Stimulated activated CD8-positive, alpha-beta memory T cell treated with anti-CD3 and anti-CD28 coated beads, Interleukin-4, amount 100 ng/mL, for 24 hours (primary cell): ENCODE measurements around the gene SLC7A7.
"Not testable (repeated sequence)": the region's sequence is repeated elsewhere in the genome, so short reads cannot be mapped to it uniquely, and the experiment has no call there.

Source experiments
- DNase-seq: peaks from one replicate; pipeline ENCODE4 v3.0.0-alpha.2; 2020; ENCODE audit warnings: low read depth

The SLC7A7 gene

GRCh38 chr14:22821193-22822015, 6.2 kb upstream of the SLC7A7 start:
- no peak for DNase-seq

DNA sequence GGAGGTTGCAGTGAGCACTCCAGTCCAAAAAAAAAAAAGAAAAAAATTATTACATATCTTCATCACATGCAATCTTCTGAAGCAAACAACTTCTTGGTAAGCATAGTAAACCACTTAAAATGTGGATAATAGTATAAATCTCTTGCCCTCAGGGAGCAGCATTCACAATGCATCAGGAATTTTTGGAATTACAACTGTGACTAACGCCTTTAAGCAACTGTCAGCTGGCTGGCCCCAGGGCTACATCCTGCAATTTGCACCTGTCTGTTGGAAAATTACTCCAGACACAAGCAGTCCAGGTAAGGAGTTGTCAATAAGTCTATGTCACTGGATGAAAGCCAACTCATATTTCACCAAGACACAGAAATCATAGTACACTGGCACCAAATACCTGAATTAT, 5.5 kb upstream of the SLC7A7 start:
- DNase-seq: no peak

- DNase-seq: no peak
These were observed 4.1 kb upstream of the SLC7A7 start for GRCh38 chr14:22819151-22819988.

GRCh38 chr14:22814373-22814772, 862 bp downstream of the SLC7A7 start:
- no peak for DNase-seq

- no peak for DNase-seq
These were observed 2.1 kb downstream of the SLC7A7 start for GRCh38 chr14:22813145-22813544.

- DNase-seq: no peak
These were observed 2.5 kb downstream of the SLC7A7 start for GRCh38 chr14:22812744-22813143.

DNA sequence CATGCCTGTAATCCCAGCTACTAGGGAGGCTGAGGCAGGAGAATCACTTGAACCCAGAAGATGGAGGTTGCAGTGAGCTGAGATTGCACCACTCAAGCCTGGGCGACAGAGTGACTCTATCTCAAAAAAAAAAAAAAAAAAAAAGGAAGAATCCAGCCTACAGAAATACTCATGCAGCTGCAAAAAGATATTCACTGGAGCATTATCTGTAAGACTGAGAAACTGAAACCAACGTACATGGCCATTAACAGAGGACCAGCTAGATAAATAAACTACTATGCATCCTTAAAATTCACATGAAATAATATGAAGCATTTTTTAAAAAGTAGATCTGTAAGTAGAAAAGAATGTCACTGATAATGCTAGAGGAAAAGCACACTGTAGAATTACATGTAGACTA, 3.5 kb downstream of the SLC7A7 start:
- DNase-seq: no peak

GRCh38 chr14:22808388-22809209, 6.6 kb downstream of the SLC7A7 start:
- DNase-seq: no peak

- DNase-seq: no peak
These were observed 7.7 kb downstream of the SLC7A7 start for GRCh38 chr14:22807432-22808087.

DNA sequence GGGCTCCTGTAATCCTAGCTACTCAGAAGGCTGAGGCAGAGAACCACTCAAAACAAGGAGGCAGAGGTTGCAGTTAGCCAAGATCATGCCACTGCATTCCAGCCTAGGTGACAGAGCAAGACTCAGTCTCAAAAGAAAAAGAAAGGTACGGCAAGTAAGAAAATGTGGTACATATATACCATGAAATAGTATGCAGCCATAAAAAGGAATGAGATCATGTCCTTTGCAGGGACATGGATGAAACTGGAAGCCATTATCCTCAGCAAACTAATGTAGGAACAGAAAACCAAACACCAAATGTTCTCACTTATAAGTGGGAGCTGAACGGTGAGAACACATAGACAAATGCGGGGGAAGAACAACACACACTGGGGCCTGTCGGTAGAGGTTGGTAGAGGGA, 10.0 kb downstream of the SLC7A7 start:
- not testable (repeated sequence) for DNase-seq

- no peak for DNase-seq
These were observed 11.6 kb downstream of the SLC7A7 start for GRCh38 chr14:22803687-22803974.

DNA sequence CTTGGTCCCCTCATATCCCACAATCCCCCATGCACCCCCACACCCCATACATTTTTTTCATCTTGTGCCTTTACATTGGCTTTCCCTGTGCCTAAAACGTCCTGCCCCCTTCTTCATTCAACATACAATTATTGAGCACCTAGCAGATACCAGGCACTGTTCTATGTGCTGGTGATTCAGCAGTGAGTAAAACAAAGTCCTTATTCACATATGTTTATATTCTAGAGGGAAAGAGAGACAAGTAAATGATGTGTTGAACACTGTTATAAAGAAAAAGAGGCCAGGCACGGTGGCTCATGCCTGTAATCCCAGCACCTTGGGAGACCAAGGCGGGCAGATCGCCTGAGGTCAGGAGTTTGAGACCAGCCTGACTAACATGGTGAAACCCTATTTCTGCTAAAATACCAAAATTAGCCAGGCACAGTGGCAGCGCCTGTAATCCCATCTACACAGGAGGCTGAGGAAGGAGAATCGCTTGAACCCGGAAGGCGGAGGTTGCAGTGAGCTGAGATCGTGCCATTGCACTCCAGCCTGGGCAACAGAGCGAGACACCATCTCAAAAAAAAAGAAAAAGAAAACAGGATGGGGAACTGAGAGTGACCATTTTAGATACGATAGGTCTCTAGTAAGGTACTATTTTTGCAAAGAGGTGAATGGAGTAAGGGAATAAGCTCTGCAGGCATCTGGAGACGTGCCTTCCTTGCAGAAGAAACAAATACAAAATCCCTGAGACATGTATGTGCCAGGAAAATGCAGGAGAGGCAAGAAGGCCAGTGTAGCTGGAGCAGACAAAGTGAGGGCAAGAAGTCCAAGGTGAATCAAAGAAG, 12.2 kb downstream of the SLC7A7 start:
- DNase-seq: no peak

GRCh38 chr14:22801716-22802115, 13.5 kb downstream of the SLC7A7 start:
- DNase-seq: no peak

- no peak for DNase-seq
These were observed 14.9 kb downstream of the SLC7A7 start for GRCh38 chr14:22800346-22800745.

- no peak for DNase-seq
These were observed 16.7 kb downstream of the SLC7A7 start for GRCh38 chr14:22798528-22798927.

DNA sequence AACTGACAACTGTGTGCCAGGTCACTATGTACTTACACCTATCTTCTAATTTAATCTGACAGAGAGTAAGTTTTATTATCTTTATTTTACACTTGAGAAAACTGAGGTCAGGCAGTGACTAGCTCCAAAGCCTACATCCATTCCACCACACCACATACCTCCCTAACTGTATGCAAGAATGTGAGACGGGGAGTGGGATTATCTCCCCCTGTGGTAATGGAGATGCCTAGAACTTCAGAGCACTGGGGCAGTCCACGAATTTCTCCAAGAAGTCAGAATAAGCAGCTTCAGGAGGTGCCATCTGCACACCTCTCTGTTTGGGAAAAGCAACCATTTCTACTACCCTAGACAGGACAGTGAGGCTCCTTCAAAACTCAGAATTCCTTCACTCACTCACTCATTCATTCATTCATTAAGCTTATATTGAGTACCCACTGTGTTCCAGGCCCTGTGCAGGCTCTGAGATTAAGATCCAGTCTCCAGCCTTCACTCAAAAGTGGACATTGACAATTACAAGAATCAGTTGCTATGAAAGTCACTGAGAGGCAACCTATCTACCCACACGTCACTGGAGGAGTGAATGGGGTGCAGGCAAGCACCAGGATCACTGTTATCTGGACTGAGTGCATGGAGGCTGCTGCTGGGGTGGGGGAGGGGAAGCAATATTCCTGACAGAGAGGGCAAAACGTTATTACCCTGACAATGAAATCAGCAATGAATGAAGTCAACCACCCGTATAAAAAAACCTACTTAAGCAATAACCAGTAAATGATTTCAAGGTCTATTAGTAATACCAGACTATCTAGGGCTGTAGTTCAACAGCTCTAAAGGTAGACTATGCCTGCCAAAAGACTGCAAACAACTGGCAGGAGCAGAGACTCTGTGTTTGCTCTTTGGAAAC, 18.0 kb downstream of the SLC7A7 start:
- no peak for DNase-seq

- DNase-seq: no peak
These were observed 19.0 kb downstream of the SLC7A7 start for GRCh38 chr14:22796087-22796707.

- DNase-seq: no peak
These were observed 20.7 kb downstream of the SLC7A7 start for GRCh38 chr14:22794551-22794951.

GRCh38 chr14:22793976-22794375, 21.3 kb downstream of the SLC7A7 start:
- no peak for DNase-seq

- DNase-seq: not testable (repeated sequence)
These were observed 21.7 kb downstream of the SLC7A7 start for GRCh38 chr14:22793550-22793949.
